HCT116 (cell line): ENCODE results near the gene WDR74. TPM values are rescaled to one million over a fixed set of nuclear protein-coding genes. Genes with fewer than 3 reads are reported as not detected.

Experiments used
- ATAC-seq: fragments of 200-7000 bp; cut with Tn5 transposase; 2 replicates; pipeline ENCODE4 v1.9.1; 2020; ENCODE audit warnings: mild to moderate bottlenecking, moderate library complexity
- BruUV-seq: library from RNA; stranded (reverse); fragments of 400-500 nt; replicated peaks from 2 replicates; lab custom pipeline; 2021; lab: Mats Ljungman, UMichigan
- CTCF ChIA-PET: fragments of 300-600 bp; sonication (Branson Sonifier 250); formaldehyde crosslinking; loops from one replicate; lab custom pipeline; 2021; ENCODE audit warnings: antibody characterized with exemption; lab: Charles Lee
- POLR2A ChIA-PET: fragments of 300-600, 350-600 bp; sonication (Branson Sonifier 250); formaldehyde crosslinking; loops from one replicate; lab custom pipeline; 2021; ENCODE audit warnings: antibody characterized with exemption; lab: Charles Lee
- RAD21 ChIA-PET, 2 experiments: fragments of 300-600 bp; sonication (Branson Sonifier 250); formaldehyde crosslinking; loops; one replicate each; lab custom pipeline; 2023; ENCODE audit warnings: low total read pairs in 2 of 2; ENCODE audit not compliant: uncharacterized antibody in 2 of 2, unreplicated experiment in 2 of 2, low non-redundant PET in 1 of 2; lab: Charles Lee
- DNase-seq: peaks from one replicate; pipeline ENCODE4 v3.0.0-alpha.2; 2010; ENCODE audit warnings: low read depth, low spot score
- H2AFZ ChIP-seq: fragments of 200-600 bp; shearing (Covaris generic), sonication (generic); 2 replicates; pipeline ENCODE4 v1.6.1; 2017; ENCODE audit warnings: low read depth, mixed run types, mixed read lengths, antibody characterized with exemption, low read length; ENCODE audit not compliant: poor library complexity, severe bottlenecking
- H3K27ac ChIP-seq: 2 replicates; pipeline ENCODE4 v1.5.1; 2012; ENCODE audit warnings: low read depth, low read length
- H3K27me3 ChIP-seq: fragments of 200-600 bp; sonication (generic); 2 replicates; pipeline ENCODE4 v1.6.1; 2016; ENCODE audit warnings: mixed run types, low read length, mixed read lengths; ENCODE audit not compliant: insufficient read depth
- H3K36me3 ChIP-seq, 2 experiments: fragments of 200-500 bp in 1 of 2; fragments of 200-600 bp in 1 of 2; sonication (Bioruptor generic) in 1 of 2; sonication (generic) in 1 of 2; 2 replicates each; pipeline versions ENCODE4 v1.5.1 to v1.6.1; 2014 to 2016; ENCODE audit warnings: low read length in 2 of 2, inconsistent platforms in 1 of 2, mixed read lengths in 1 of 2, mixed run types in 1 of 2; ENCODE audit not compliant: insufficient read depth in 2 of 2, control insufficient read depth in 1 of 2
- H3K4me1 ChIP-seq, 2 experiments: fragments of 200-600 bp in 1 of 2; sonication (generic) in 1 of 2; 2 replicates each; pipeline versions ENCODE4 v1.5.1 to v1.6.1; 2012 to 2017; ENCODE audit warnings: low read length in 2 of 2, inconsistent platforms in 1 of 2, mild to moderate bottlenecking in 1 of 2, mixed read lengths in 1 of 2, mixed run types in 1 of 2, moderate library complexity in 1 of 2; ENCODE audit not compliant: insufficient read depth in 2 of 2, control insufficient read depth in 1 of 2
- H3K4me2 ChIP-seq: fragments of 200-600 bp; sonication (generic); 2 replicates; pipeline ENCODE4 v1.6.1; 2017; ENCODE audit warnings: mixed run types, low read length, mixed read lengths
- H3K4me3 ChIP-seq, 2 experiments: fragments of 200-600 bp in 1 of 2; sonication (generic) in 1 of 2; replicated peaks in 1 of 2; 2 replicates each; pipeline ENCODE4 v1.5.1; 2011 to 2016; ENCODE audit warnings: low read length in 2 of 2, control low read depth in 1 of 2, low read depth in 1 of 2, mild to moderate bottlenecking in 1 of 2, mixed read lengths in 1 of 2, mixed run types in 1 of 2
- H3K79me2 ChIP-seq: fragments of 200-600 bp; sonication (generic); 2 replicates; pipeline ENCODE4 v1.6.1; 2017; ENCODE audit warnings: mild to moderate bottlenecking, mixed run types, low read length, moderate library complexity, mixed read lengths; ENCODE audit not compliant: insufficient read depth
- H3K9ac ChIP-seq: fragments of 200-600 bp; sonication (generic); 2 replicates; pipeline ENCODE4 v1.6.1; 2016; ENCODE audit warnings: low read length, mixed read lengths
- H3K9me2 ChIP-seq: fragments of 200-600 bp; sonication (generic), shearing (Covaris generic); 2 replicates; pipeline ENCODE4 v1.6.1; 2017; ENCODE audit warnings: mixed run types, mild to moderate bottlenecking, moderate library complexity; ENCODE audit not compliant: insufficient read depth
- H3K9me3 ChIP-seq, 2 experiments: fragments of 200-500 bp in 1 of 2; fragments of 200-600 bp in 1 of 2; sonication (Bioruptor generic) in 1 of 2; sonication (generic) in 1 of 2; 2 replicates each; pipeline ENCODE4 v1.6.1; 2014 to 2017; ENCODE audit warnings: low read length in 2 of 2, mixed read lengths in 2 of 2, inconsistent platforms in 1 of 2, low read depth in 1 of 2, mild to moderate bottlenecking in 1 of 2, mixed run types in 1 of 2, moderate library complexity in 1 of 2; ENCODE audit not compliant: control insufficient read depth in 1 of 2, insufficient read depth in 1 of 2
- H4K20me1 ChIP-seq: fragments of 200-600 bp; sonication (generic), shearing (Covaris generic); 2 replicates; pipeline ENCODE4 v1.6.1; 2017; ENCODE audit warnings: mixed run types, mild to moderate bottlenecking, moderate library complexity; ENCODE audit not compliant: insufficient read depth
- CBX3 ChIP-seq: IDR thresholded peaks from 2 replicates; pipeline ENCODE4 v1.6.1; 2012; ENCODE audit warnings: low read depth
- CEBPB ChIP-seq: IDR thresholded peaks from 2 replicates; pipeline ENCODE4 v1.6.1; 2012; ENCODE audit warnings: low read depth
- EGR1 ChIP-seq: IDR thresholded peaks from 2 replicates; pipeline ENCODE4 v1.6.1; 2012; ENCODE audit warnings: low read depth
- EZH2 ChIP-seq: fragments of 200-600 bp; sonication (generic); IDR thresholded peaks from 2 replicates; pipeline ENCODE4 v1.6.1; 2017; ENCODE audit warnings: antibody characterized with exemption, mixed run types
- EZH2phosphoT487 ChIP-seq: fragments of 200-600 bp; IDR thresholded peaks from 2 replicates; pipeline ENCODE4 v1.6.1; 2018; ENCODE audit warnings: antibody characterized with exemption, borderline replicate concordance
- FOSL1 ChIP-seq: IDR thresholded peaks from 2 replicates; pipeline ENCODE4 v1.6.1; 2012; ENCODE audit warnings: low read depth
- JUND ChIP-seq: IDR thresholded peaks from 2 replicates; pipeline ENCODE4 v1.6.1; 2012
- POLR2A ChIP-seq: IDR thresholded peaks from 2 replicates; pipeline ENCODE4 v1.7.0; 2011; ENCODE audit warnings: borderline replicate concordance; ENCODE audit not compliant: insufficient read depth, insufficient read length; ENCODE audit errors: extremely low read depth
- REST ChIP-seq: IDR thresholded peaks from 2 replicates; pipeline ENCODE4 v1.6.1; 2012; ENCODE audit warnings: low read depth
- SIN3A ChIP-seq: IDR thresholded peaks from 2 replicates; pipeline ENCODE4 v1.6.1; 2012; ENCODE audit warnings: low read depth
- SP1 ChIP-seq: IDR thresholded peaks from 2 replicates; pipeline ENCODE4 v1.6.1; 2012; ENCODE audit warnings: low read depth
- YY1 ChIP-seq: IDR thresholded peaks from 2 replicates; pipeline ENCODE4 v1.6.1; 2011; ENCODE audit warnings: low read length, low read depth, moderate library complexity, mild to moderate bottlenecking; ENCODE audit not compliant: insufficient replicate concordance; ENCODE audit errors: extremely low read depth
- ZBTB33 ChIP-seq: IDR thresholded peaks from 2 replicates; pipeline ENCODE4 v1.6.1; 2011; ENCODE audit warnings: mild to moderate bottlenecking, low read length, moderate library complexity; ENCODE audit not compliant: insufficient replicate concordance; ENCODE audit errors: extremely low read depth
- ZNF274 ChIP-seq: fragments of 200-500 bp; sonication (Bioruptor generic); IDR thresholded peaks from 2 replicates; pipeline ENCODE4 v1.6.1; 2014; ENCODE audit warnings: mild to moderate bottlenecking, low read depth, low read length, inconsistent platforms
- intact Hi-C: fragments of 100-400 bp; cut with micrococcal nuclease; formaldehyde crosslinking; loops from 2 replicates; pipeline ENCODE4 v1.10.0; 2022
- total RNA-seq: library from RNA; stranded (reverse); gene quantifications from one replicate; pipeline ENCODE4 v1.2.1, GENCODE V29; 2021; ENCODE audit not compliant: unreplicated experiment
- TF ChIP-seq, protein P1 (sequence below), 3 experiments: fragments of 200-600 bp in 1 of 3; sonication (generic) in 1 of 3; IDR thresholded peaks in 2 of 3; conservative IDR thresholded peaks in 1 of 3; 2 replicates each; pipeline ENCODE4 v1.5.1; 2012 to 2017; ENCODE audit warnings: low read depth in 2 of 3, low read length in 2 of 3, antibody characterized with exemption in 1 of 3, borderline replicate concordance in 1 of 3, control low read depth in 1 of 3, mild to moderate bottlenecking in 1 of 3, mixed read lengths in 1 of 3, mixed run types in 1 of 3, moderate library complexity in 1 of 3; ENCODE audit not compliant: insufficient read depth in 1 of 3
- TF ChIP-seq, protein P2 (sequence below): IDR thresholded peaks from 2 replicates; pipeline ENCODE4 v1.6.1; 2012

Gene WDR74
- total RNA-seq, 1 experiment from 2014 or later, result 111 TPM

DNA sequence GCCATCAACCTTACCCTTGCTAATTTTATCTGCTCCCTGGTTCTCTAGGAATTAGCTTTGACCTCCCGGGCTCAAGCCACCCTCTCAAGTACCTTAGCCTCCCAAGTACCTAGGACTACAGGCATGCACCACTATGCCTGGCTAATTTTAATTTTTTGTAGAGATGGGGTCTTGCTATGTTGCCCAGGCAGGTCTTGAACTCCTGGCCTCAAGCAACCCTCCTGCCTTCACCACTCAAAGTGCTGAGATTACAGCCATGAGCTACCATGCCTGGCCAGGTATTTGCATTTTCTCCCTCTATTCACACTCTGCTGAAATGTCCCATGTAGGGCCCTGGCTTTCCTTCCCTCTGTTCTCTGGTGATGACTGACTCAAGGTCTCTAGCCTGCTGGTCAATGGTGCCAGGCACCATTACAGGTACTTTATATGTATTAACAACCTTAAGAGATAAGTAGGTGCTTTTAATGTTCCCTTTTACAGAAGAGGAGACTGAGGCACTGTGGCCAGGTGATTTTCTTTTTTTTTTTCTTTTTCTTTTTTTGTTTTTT, 8.5 kb upstream of the WDR74 start:
- intact Hi-C loops, result no loop called here
- Histone ChIP-seq H3K27ac (no peak overlapping the region), H3K9ac (no peak overlapping the region), H3K4me1 (peaks cover 20 to 38% of the 10 kb centered on the region in 2 experiments; a peak in 3 of 4 replicates), H3K4me3 (no peak overlapping the region), H2AFZ (no peak overlapping the region), H3K9me2 (no peaks in the 10 kb centered on the region), H3K27me3 (no peaks in the 10 kb centered on the region), H4K20me1 (peaks cover 10% of the 10 kb centered on the region; the same call in 1 of the 2 replicates), H3K79me2 (peaks cover 9% of the 10 kb centered on the region), H3K9me3 (no peaks in the 10 kb centered on the region), H3K4me2 (no peak overlapping the region), H3K36me3 (peaks cover 9 to 10% of the 10 kb centered on the region in 2 experiments; a peak in 3 of 4 replicates)
- no peak for ATAC-seq
- TF ChIP-seq ZNF274, result no peak
- no peak for TF ChIP-seq JUND
- no peak for TF ChIP-seq SP1
- TF ChIP-seq EZH2phosphoT487, result no peak
- TF ChIP-seq POLR2A, result no peak
- TF ChIP-seq, protein P1, sequence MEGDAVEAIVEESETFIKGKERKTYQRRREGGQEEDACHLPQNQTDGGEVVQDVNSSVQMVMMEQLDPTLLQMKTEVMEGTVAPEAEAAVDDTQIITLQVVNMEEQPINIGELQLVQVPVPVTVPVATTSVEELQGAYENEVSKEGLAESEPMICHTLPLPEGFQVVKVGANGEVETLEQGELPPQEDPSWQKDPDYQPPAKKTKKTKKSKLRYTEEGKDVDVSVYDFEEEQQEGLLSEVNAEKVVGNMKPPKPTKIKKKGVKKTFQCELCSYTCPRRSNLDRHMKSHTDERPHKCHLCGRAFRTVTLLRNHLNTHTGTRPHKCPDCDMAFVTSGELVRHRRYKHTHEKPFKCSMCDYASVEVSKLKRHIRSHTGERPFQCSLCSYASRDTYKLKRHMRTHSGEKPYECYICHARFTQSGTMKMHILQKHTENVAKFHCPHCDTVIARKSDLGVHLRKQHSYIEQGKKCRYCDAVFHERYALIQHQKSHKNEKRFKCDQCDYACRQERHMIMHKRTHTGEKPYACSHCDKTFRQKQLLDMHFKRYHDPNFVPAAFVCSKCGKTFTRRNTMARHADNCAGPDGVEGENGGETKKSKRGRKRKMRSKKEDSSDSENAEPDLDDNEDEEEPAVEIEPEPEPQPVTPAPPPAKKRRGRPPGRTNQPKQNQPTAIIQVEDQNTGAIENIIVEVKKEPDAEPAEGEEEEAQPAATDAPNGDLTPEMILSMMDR (IDR thresholded peaks at IDR 0.05 in 2 of 3, conservative IDR thresholded peaks at IDR 0.05 in 1 of 3; ENCODE audit: borderline replicate concordance in 1 of 3, insufficient read depth in 1 of 3, low read depth in 2 of 3, low read length in 2 of 3), result no peak
- TF ChIP-seq YY1, result no peak
- no peak for TF ChIP-seq CEBPB
- TF ChIP-seq FOSL1, result no peak
- no peak for TF ChIP-seq SIN3A
- no peak for TF ChIP-seq ZBTB33
- no peak for TF ChIP-seq EZH2
- no peak for TF ChIP-seq CBX3
- TF ChIP-seq EGR1, result no peak
- TF ChIP-seq, protein P2, sequence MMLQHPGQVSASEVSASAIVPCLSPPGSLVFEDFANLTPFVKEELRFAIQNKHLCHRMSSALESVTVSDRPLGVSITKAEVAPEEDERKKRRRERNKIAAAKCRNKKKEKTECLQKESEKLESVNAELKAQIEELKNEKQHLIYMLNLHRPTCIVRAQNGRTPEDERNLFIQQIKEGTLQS, result no peak
- TF ChIP-seq REST, result no peak
- no TSS peak for BruUV-seq
- DNase-seq, result no peak
- ChIA-PET RAD21 (interaction anchor here in 1 of 2 experiments (0.6 kb wide), 1 partner anchor 1164 kb away, joined by 3 read pairs; no protein-coding TSS in a partner anchor), CTCF (no interaction called here), POLR2A (interaction anchor here (1.0 to 4.1 kb wide), 2 partner anchors 16 to 26 kb away, joined by 3 to 17 read pairs; partner anchors contain the start of genes STX5 and TEX54)
